HepG2 (cell line): Measurements from ENCODE around the gene GRIN3B. TPM values are rescaled to one million over a fixed set of nuclear protein-coding genes. Genes with fewer than 3 reads are reported as not detected.

Experiments used
- ATM ChIP-seq: fragments of 450-650 bp; IDR thresholded peaks from 2 replicates; pipeline ENCODE4 v1.7.1; 2017; ENCODE audit warnings: mild to moderate bottlenecking, borderline replicate concordance
- CBX5 ChIP-seq: sonication (generic); formaldehyde crosslinking; IDR thresholded peaks from 2 replicates; pipeline ENCODE4 v1.4.0; 2020; ENCODE audit warnings: missing genetic modification reagents, borderline replicate concordance
- CHD2 ChIP-seq: IDR thresholded peaks from 2 replicates; pipeline ENCODE4 v1.6.1; 2011; ENCODE audit warnings: low read depth, low read length, improper control_type of control experiment
- DNMT1 ChIP-seq: sonication (generic); formaldehyde crosslinking; IDR thresholded peaks from 2 replicates; pipeline ENCODE4 v1.5.1; 2020; ENCODE audit warnings: mild to moderate bottlenecking, missing genetic modification reagents
- HDAC1 ChIP-seq: sonication (generic); formaldehyde crosslinking; IDR thresholded peaks from 2 replicates; pipeline ENCODE4 v1.5.1; 2020; ENCODE audit warnings: mild to moderate bottlenecking, missing genetic modification reagents
- LCORL ChIP-seq, 2 experiments: fragments of 450-650 bp in 1 of 2; sonication (generic) in 1 of 2; formaldehyde crosslinking in 1 of 2; IDR thresholded peaks; 2 replicates each; pipeline versions ENCODE4 v1.5.0 to v1.6.1; 2017 to 2020; ENCODE audit warnings: antibody characterized with exemption in 1 of 2, missing genetic modification reagents in 1 of 2
- MAF1 ChIP-seq: sonication (generic); formaldehyde crosslinking; IDR thresholded peaks from 2 replicates; pipeline ENCODE4 v1.5.0; 2020; ENCODE audit warnings: missing genetic modification reagents, borderline replicate concordance
- NFKBIZ ChIP-seq: IDR thresholded peaks from 2 replicates; pipeline ENCODE4 v1.6.1; 2018; ENCODE audit warnings: missing genetic modification reagents, missing compliant biosample characterization
- POLR2A ChIP-seq, 2 experiments: IDR thresholded peaks; 2 replicates each; pipeline ENCODE4 v1.6.1; 2011; ENCODE audit warnings: low read depth in 2 of 2, low read length in 2 of 2, mild to moderate bottlenecking in 1 of 2, moderate library complexity in 1 of 2; ENCODE audit not compliant: insufficient read depth in 1 of 2
- RFX5 ChIP-seq: IDR thresholded peaks from 2 replicates; pipeline ENCODE4 v1.6.1; 2011; ENCODE audit warnings: low read depth, low read length, improper control_type of control experiment
- RXRB ChIP-seq: IDR thresholded peaks from 2 replicates; pipeline ENCODE4 v1.6.1; 2016; ENCODE audit warnings: borderline replicate concordance, missing genetic modification reagents, missing compliant biosample characterization
- SOX6 ChIP-seq, 2 experiments: fragments of 450-650 bp in 1 of 2; sonication (generic) in 1 of 2; formaldehyde crosslinking in 1 of 2; IDR thresholded peaks; 2 replicates each; pipeline versions ENCODE4 v1.4.0 to v1.6.1; 2017 to 2020; ENCODE audit warnings: antibody characterized with exemption in 1 of 2, mild to moderate bottlenecking in 1 of 2, missing genetic modification reagents in 1 of 2
- ZNF33A ChIP-seq: sonication (generic); formaldehyde crosslinking; IDR thresholded peaks from 2 replicates; pipeline ENCODE4 v1.5.1; 2020; ENCODE audit warnings: missing genetic modification reagents, mild to moderate bottlenecking, moderate library complexity, borderline replicate concordance
- ZNF460 ChIP-seq: sonication (generic); formaldehyde crosslinking; IDR thresholded peaks from 2 replicates; pipeline ENCODE4 v1.5.1; 2020; ENCODE audit warnings: missing genetic modification reagents, mild to moderate bottlenecking, borderline replicate concordance
- ZNF607 ChIP-seq: sonication (generic); formaldehyde crosslinking; IDR thresholded peaks from 2 replicates; pipeline ENCODE4 v1.5.1; 2020; ENCODE audit warnings: missing genetic modification reagents, mild to moderate bottlenecking, borderline replicate concordance
- ZNF749 ChIP-seq: sonication (generic); formaldehyde crosslinking; IDR thresholded peaks from 2 replicates; pipeline ENCODE4 v1.8.0; 2022; ENCODE audit warnings: mild to moderate bottlenecking, missing genetic modification reagents, moderate library complexity, borderline replicate concordance
- ZSCAN22 ChIP-seq: sonication (generic); formaldehyde crosslinking; IDR thresholded peaks from 2 replicates; pipeline ENCODE4 v1.4.0; 2020; ENCODE audit warnings: mild to moderate bottlenecking, missing genetic modification reagents
- polyA plus RNA-seq, 8 experiments: library from polyadenylated mRNA; depleted of rRNA in 3 of 8; stranded (reverse) in 7 of 8; unstranded in 1 of 8; fragments of >200 nt; fragmentation: Illumina TruSeq in 4 of 8; extraction: Trizol in 4 of 8; gene quantifications; 2 replicates each; pipeline versions ENCODE4 v1.2.1 to v1.2.3, GENCODE V29; 2011 to 2016; ENCODE audit warnings: low read depth in 4 of 8, missing spikeins in 1 of 8, mixed read lengths in 1 of 8; ENCODE audit not compliant: insufficient read depth in 1 of 8
- total RNA-seq, 5 experiments: library from RNA; depleted of rRNA; stranded (reverse); fragments of >200 nt; fragmentation: Illumina TruSeq; extraction: Trizol; gene quantifications; 2 replicates each; pipeline ENCODE4 v1.2.3, GENCODE V29; 2016; ENCODE audit warnings: low read depth in 1 of 5
- TF ChIP-seq, protein P1 (sequence below): sonication (generic); formaldehyde crosslinking; IDR thresholded peaks from 2 replicates; pipeline ENCODE4 v1.8.1; 2023; ENCODE audit warnings: mild to moderate bottlenecking, missing genetic modification reagents
- TF ChIP-seq, protein P2 (sequence below): sonication (generic); formaldehyde crosslinking; IDR thresholded peaks from 2 replicates; pipeline ENCODE4 v1.9.0; 2022; ENCODE audit warnings: missing genetic modification reagents, mild to moderate bottlenecking, borderline replicate concordance
- TF ChIP-seq, protein P3 (sequence below): IDR thresholded peaks from 2 replicates; pipeline ENCODE4 v1.4.0; 2020; ENCODE audit warnings: mild to moderate bottlenecking, missing genetic modification reagents
- TF ChIP-seq, protein P4 (sequence below): IDR thresholded peaks from 2 replicates; pipeline ENCODE4 v1.6.1; 2012; ENCODE audit warnings: inconsistent platforms

The GRIN3B gene
- total and polyA plus RNA-seq, 2 of the 13 experiments (the other 11 are each of a cell fraction or from before 2014, with no cell fraction given), result 0.07 to 0.20 TPM

DNA sequence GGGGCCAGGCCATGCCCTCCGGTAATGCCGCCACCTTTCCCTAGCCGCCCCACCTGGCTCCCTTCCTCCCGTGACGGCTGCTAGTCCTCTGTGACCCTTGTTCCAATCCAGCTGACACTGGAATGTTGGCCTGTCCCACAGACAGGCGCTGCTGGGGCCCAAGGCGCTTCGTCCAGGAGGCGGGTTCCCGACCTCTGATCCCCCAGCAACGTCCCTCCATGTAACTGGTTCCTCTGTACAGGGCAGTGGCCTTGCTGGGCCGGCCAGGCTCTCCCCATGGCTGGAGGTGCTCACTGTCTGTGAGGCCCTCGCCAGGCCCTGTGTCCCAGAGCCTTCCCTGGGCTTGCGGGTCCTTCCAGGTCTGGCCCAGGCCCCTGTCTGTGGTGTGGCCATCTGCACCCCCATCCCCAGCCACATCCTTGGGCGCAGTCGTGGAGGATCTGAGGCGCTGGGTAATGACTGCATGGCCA lies 6.8 kb upstream of the GRIN3B start (continued):
- no peak for TF ChIP-seq RFX5
- 0 out of 2 replicates have a peak, but pooled peaks have one; percentile 32 for TF ChIP-seq CBX5 (CRISPR knock-in tag)
- TF ChIP-seq, protein P1, sequence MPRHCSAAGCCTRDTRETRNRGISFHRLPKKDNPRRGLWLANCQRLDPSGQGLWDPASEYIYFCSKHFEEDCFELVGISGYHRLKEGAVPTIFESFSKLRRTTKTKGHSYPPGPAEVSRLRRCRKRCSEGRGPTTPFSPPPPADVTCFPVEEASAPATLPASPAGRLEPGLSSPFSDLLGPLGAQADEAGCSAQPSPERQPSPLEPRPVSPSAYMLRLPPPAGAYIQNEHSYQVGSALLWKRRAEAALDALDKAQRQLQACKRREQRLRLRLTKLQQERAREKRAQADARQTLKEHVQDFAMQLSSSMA, result no peak
- TF ChIP-seq ZNF460 (CRISPR knock-in tag), result no peak
- TF ChIP-seq LCORL (IDR thresholded peaks at IDR 0.05), result no peak
- TF ChIP-seq LCORL (CRISPR knock-in tag; IDR thresholded peaks at IDR 0.05), result peak; percentile 94
- TF ChIP-seq RXRB (CRISPR knock-in tag), result peak; percentile 84
- peak in 1 of 2 experiments; percentile 54; a peak in 1 of 4 replicates for TF ChIP-seq POLR2A (IDR thresholded peaks at IDR 0.05; ENCODE audit: insufficient read depth in 1 of 2, low read depth in 2 of 2, low read length in 2 of 2)
- no peak for TF ChIP-seq NFKBIZ (CRISPR knock-in tag)
- TF ChIP-seq ZNF33A, result no peak
- TF ChIP-seq ZNF607 (CRISPR knock-in tag), result no peak
- TF ChIP-seq, protein P2, sequence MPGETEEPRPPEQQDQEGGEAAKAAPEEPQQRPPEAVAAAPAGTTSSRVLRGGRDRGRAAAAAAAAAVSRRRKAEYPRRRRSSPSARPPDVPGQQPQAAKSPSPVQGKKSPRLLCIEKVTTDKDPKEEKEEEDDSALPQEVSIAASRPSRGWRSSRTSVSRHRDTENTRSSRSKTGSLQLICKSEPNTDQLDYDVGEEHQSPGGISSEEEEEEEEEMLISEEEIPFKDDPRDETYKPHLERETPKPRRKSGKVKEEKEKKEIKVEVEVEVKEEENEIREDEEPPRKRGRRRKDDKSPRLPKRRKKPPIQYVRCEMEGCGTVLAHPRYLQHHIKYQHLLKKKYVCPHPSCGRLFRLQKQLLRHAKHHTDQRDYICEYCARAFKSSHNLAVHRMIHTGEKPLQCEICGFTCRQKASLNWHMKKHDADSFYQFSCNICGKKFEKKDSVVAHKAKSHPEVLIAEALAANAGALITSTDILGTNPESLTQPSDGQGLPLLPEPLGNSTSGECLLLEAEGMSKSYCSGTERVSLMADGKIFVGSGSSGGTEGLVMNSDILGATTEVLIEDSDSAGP (CRISPR knock-in tag), result peak; percentile 82; the same call in 1 of the 2 replicates
- TF ChIP-seq, protein P3, sequence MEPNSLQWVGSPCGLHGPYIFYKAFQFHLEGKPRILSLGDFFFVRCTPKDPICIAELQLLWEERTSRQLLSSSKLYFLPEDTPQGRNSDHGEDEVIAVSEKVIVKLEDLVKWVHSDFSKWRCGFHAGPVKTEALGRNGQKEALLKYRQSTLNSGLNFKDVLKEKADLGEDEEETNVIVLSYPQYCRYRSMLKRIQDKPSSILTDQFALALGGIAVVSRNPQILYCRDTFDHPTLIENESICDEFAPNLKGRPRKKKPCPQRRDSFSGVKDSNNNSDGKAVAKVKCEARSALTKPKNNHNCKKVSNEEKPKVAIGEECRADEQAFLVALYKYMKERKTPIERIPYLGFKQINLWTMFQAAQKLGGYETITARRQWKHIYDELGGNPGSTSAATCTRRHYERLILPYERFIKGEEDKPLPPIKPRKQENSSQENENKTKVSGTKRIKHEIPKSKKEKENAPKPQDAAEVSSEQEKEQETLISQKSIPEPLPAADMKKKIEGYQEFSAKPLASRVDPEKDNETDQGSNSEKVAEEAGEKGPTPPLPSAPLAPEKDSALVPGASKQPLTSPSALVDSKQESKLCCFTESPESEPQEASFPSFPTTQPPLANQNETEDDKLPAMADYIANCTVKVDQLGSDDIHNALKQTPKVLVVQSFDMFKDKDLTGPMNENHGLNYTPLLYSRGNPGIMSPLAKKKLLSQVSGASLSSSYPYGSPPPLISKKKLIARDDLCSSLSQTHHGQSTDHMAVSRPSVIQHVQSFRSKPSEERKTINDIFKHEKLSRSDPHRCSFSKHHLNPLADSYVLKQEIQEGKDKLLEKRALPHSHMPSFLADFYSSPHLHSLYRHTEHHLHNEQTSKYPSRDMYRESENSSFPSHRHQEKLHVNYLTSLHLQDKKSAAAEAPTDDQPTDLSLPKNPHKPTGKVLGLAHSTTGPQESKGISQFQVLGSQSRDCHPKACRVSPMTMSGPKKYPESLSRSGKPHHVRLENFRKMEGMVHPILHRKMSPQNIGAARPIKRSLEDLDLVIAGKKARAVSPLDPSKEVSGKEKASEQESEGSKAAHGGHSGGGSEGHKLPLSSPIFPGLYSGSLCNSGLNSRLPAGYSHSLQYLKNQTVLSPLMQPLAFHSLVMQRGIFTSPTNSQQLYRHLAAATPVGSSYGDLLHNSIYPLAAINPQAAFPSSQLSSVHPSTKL, result peak; percentile 56
- peak; percentile 82 for TF ChIP-seq HDAC1 (CRISPR knock-in tag)
- TF ChIP-seq DNMT1 (CRISPR knock-in tag), result no peak
- no peak for TF ChIP-seq ATM
- no peak for TF ChIP-seq ZNF749 (CRISPR knock-in tag)
- TF ChIP-seq, protein P4, sequence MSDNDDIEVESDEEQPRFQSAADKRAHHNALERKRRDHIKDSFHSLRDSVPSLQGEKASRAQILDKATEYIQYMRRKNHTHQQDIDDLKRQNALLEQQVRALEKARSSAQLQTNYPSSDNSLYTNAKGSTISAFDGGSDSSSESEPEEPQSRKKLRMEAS, result peak; percentile 48
- TF ChIP-seq CHD2, result no peak
- TF ChIP-seq ZSCAN22 (CRISPR knock-in tag), result no peak
- no peak for TF ChIP-seq SOX6 (IDR thresholded peaks at IDR 0.05)
- TF ChIP-seq SOX6 (CRISPR knock-in tag; IDR thresholded peaks at IDR 0.05), result peak; percentile 67
- no peak for TF ChIP-seq MAF1
